Sigmoid colon (tissue), 4 donors: ENCODE data around the gene NCS1.

Experiments used
- POLR2AphosphoS5 ChIP-seq, 4 donors: sonication (generic); formaldehyde crosslinking; IDR thresholded peaks; one replicate each; pipeline ENCODE4 v1.6.1; 2017; ENCODE audit warnings: antibody characterized with exemption in 4 of 4
- TF ChIP-seq, protein P1 (sequence below), 4 experiments: fragments of 450-650 bp in 3 of 4; fragments of 200-600 bp in 1 of 4; IDR thresholded peaks; one replicate each; pipeline ENCODE4 v1.5.1; 2016 to 2019; ENCODE audit warnings: antibody characterized with exemption in 4 of 4, mild to moderate bottlenecking in 3 of 4, moderate library complexity in 2 of 4

DNA sequence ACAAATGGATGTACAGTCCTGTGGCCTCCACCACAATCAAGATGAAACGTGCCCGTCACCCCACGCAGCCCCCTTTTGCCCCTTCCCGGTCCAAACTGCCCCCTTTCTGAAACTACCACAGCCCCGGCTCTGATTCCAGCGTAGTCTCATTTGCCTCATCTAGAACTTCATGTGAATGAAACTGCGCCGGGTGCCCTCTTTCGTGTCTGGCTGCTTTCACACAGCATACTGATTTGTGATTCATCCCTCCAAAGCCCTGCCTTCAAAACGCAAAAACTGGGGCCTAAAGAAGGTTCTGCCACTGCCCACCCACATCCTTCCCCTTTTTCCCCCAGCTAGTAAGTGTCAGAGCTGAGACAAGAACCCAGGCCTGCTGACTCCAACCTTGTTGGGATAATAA is 31.5 kb upstream of the NCS1 start:
- TF ChIP-seq, protein P1, sequence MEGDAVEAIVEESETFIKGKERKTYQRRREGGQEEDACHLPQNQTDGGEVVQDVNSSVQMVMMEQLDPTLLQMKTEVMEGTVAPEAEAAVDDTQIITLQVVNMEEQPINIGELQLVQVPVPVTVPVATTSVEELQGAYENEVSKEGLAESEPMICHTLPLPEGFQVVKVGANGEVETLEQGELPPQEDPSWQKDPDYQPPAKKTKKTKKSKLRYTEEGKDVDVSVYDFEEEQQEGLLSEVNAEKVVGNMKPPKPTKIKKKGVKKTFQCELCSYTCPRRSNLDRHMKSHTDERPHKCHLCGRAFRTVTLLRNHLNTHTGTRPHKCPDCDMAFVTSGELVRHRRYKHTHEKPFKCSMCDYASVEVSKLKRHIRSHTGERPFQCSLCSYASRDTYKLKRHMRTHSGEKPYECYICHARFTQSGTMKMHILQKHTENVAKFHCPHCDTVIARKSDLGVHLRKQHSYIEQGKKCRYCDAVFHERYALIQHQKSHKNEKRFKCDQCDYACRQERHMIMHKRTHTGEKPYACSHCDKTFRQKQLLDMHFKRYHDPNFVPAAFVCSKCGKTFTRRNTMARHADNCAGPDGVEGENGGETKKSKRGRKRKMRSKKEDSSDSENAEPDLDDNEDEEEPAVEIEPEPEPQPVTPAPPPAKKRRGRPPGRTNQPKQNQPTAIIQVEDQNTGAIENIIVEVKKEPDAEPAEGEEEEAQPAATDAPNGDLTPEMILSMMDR (IDR thresholded peaks at IDR 0.05) = no peak
- TF ChIP-seq POLR2AphosphoS5 (IDR thresholded peaks at IDR 0.05) = no peak
